GM19372 (cell line): ENCODE measurements around the gene PRSS8.
"Not testable (repeated sequence)": the region's sequence is repeated elsewhere in the genome, so short reads cannot be mapped to it uniquely, and the experiment has no call there.

ENCODE experiments used
- ATAC-seq: cut with Tn5 transposase; IDR thresholded peaks from one replicate; pipeline ENCODE4 v1.9.1; 2021; ENCODE audit warnings: mild to moderate bottlenecking, low read depth, moderate library complexity; ENCODE audit not compliant: unreplicated experiment

The PRSS8 gene

GRCh38 chr16:31145398-31145990 lies 10.0 kb upstream of the PRSS8 start:
- ATAC-seq = no peak

GRCh38 chr16:31144418-31144817 lies 8.9 kb upstream of the PRSS8 start:
- ATAC-seq = not testable (repeated sequence)

- ATAC-seq = no peak
Measured at GRCh38 chr16:31143694-31144148, 8.2 kb upstream of the PRSS8 start.

GRCh38 chr16:31143011-31143693 lies 7.6 kb upstream of the PRSS8 start:
- no peak for ATAC-seq

- peak; percentile 84 for ATAC-seq
Measured at GRCh38 chr16:31142109-31143010, 6.8 kb upstream of the PRSS8 start.

GRCh38 chr16:31141489-31142108 lies 6.1 kb upstream of the PRSS8 start:
- ATAC-seq = no peak

GRCh38 chr16:31141071-31141469 lies 5.5 kb upstream of the PRSS8 start:
- ATAC-seq = not testable (repeated sequence)

- ATAC-seq = no peak
Measured at GRCh38 chr16:31138621-31139578, 3.4 kb upstream of the PRSS8 start.

- ATAC-seq = not testable (repeated sequence)
Measured at GRCh38 chr16:31136822-31137499, 1.4 kb upstream of the PRSS8 start.

- ATAC-seq = no peak
Measured at GRCh38 chr16:31136287-31136662, 748 bp upstream of the PRSS8 start.

GRCh38 chr16:31134625-31135534 lies 647 bp downstream of the PRSS8 start:
- ATAC-seq = no peak

GRCh38 chr16:31134091-31134571 lies 1.4 kb downstream of the PRSS8 start:
- no peak for ATAC-seq

- ATAC-seq = no peak
Measured at GRCh38 chr16:31133046-31133501, 2.5 kb downstream of the PRSS8 start.

- no peak for ATAC-seq
Measured at GRCh38 chr16:31132303-31132979, 3.1 kb downstream of the PRSS8 start.

- ATAC-seq = no peak
Measured at GRCh38 chr16:31131841-31132271, 3.7 kb downstream of the PRSS8 start.

- no peak for ATAC-seq
Measured at GRCh38 chr16:31131416-31131815, 4.1 kb downstream of the PRSS8 start.

GRCh38 chr16:31130899-31131298 lies 4.6 kb downstream of the PRSS8 start:
- no peak for ATAC-seq
